ENCODE measurements around the gene ENPP3.

The ENPP3 gene

GRCh38 chr6:131769385-131770141 is 132.5 kb downstream of the ENPP3 start:
- DNase-seq, result no peak

DNA sequence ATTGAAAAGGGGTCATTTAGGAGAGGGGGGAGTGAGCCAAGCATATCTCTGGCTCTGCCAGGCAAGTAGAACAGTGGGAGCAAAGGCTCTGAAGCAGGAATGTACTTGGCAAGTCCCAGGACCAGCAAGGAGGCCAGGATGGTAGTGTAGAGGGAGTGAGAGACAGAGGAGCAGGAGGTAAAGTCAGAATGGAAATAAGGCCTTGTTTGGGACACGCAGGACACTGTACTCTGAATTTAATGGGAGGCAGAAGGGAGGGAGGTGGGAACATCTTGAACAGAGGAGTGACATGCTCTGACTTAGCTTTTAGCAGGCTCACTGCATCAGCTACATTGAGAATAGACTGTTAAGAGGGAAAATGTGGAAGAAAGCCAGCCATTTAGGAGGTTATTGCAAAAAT is 133.7 kb downstream of the ENPP3 start:
- no peak for DNase-seq

GRCh38 chr6:131773284-131773950 is 136.3 kb downstream of the ENPP3 start:
- no peak for DNase-seq

- no peak for DNase-seq
Observed at GRCh38 chr6:131775886-131776285, 138.8 kb downstream of the ENPP3 start.

DNA sequence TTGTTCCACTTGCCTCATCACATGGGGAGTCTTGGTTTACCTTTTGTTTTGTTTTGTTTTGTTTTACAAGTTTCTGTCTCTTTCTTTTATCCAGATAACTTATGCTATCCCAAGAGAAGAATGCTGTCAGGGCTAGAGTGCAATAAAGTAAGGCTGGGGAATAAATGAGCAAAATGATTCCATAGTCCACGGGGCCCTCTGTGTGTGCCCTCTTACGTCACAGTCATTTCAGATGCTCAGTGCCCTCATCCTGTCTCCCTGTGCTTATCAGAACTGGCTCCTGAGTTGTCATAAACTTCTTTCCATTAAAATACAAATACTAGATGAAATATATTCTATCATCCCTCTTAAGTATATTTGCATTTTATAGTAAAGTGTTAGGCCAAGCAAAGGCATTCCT is 139.9 kb downstream of the ENPP3 start:
- no peak for DNase-seq

- no peak for DNase-seq
Observed at GRCh38 chr6:131778169-131778568, 141.1 kb downstream of the ENPP3 start.

DNA sequence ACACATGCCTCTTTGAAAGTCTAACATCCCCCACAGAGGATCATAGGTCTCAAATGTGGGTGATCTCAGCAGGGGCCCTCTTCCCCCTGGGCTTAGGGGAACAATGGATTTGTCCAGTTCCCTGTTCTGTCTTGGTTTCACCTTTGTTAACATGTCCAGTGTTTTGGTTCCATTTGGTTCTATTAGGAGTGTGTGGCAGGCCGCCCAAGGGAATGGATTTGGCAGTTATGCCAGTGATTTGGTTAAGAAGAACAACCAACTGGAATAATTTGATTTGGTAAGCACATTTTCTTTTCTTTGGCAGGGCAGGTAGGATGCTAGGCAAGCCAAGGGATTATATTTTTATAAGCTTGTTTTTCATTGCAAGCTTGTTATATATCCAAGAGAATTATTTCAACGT is 142.2 kb downstream of the ENPP3 start:
- no peak for DNase-seq

- no peak for DNase-seq
Observed at GRCh38 chr6:131780600-131780999, 143.5 kb downstream of the ENPP3 start.

- no peak for DNase-seq
Observed at GRCh38 chr6:131781687-131782086, 144.6 kb downstream of the ENPP3 start.

DNA sequence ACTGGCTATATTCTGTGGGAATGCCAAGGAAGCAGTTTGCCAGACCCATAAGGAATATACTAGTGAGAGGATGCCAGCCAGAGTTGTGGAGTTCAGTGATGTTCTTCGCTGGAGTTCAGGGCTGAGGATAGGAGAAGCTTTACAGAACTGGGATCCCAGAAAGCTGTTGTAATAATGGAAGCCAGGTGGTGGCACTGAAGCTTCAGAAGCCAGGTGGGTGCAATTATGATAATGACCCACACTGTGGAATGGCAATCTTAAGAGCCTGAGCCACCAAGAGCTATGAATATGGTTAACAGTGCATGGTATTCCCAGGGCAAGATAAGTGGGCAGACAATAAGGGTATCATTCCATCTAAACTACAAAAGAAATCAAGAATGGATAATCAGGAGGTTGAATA is 145.7 kb downstream of the ENPP3 start:
- DNase-seq, result peak; percentile 69

DNA sequence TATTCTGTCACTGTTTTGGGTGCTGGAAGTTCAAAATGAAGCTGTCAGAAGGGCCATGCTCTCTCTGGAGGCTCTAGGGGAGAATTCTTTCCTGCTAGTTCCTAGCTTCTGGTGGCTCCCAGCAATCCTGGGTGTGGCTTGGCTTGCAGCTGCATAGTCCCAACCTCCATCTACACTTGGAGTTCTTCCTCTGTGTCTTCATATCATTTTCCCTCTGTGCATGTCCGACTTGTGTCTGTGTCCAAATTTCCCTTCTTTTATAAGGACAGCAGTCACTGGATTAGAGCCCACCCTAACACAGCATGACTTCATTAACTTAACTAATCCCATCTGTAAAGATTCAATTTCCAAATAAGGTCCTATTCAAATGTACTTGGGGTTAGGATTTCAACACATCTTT is 147.5 kb downstream of the ENPP3 start:
- DNase-seq, result no peak

DNA sequence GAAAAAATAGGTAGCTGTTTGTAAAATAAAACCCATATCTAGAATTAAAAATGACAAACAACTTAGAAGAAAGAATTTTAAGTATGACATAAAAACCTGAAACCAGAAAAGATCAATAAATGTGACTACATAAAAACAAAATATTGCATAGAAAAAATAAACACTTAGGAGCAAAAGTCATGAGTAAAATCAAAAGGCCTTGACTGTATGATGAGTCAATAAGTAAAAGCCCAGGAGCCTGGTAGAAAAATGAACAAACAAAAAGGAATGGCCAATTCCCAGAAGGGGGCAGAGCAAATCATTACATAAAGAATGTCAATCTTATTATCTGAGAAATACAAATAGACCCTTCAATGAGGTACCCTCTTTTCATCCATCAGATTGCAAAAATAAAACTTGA is 150.0 kb downstream of the ENPP3 start:
- DNase-seq, result no peak

GRCh38 chr6:131787766-131788712 is 150.9 kb downstream of the ENPP3 start:
- DNase-seq, result peak; percentile 73

DNA sequence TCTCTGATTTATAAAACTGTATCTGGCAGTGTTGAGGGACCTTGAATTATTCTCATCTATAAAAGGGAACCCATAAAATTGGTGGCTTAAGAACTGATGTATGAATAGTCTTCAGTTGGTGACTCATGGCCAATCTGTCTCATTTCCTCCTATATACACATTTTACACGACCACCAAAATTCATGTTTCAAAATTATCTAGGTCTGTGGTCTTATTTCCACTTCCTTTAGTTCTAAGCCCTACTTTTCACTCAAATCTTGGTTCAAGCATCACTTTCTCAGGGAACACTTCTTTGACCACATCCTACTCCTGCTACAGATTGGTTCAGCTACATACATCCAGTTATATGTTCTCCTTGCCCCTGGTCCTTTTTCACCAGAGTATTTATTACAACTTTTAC is 152.1 kb downstream of the ENPP3 start:
- no peak for DNase-seq

DNA sequence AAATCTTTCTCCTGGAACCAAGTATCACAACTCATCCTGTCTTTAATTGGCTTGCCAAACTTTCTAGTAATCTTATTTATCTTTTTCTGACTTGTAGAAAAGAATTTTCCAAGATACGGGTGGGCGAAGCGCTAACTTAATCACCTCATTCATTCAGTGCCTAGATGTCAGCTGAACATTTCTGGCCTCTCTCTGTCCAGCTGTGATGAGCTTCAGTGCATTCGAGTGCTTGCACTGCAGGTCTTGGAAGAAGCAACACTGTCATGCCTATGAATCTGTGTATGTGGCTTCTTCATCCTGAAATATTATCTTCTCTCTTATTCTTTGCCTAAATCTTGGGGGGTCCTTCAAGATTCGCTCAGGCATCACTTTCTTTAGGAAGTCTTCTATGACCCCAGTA is 154.4 kb downstream of the ENPP3 start:
- no peak for DNase-seq

- DNase-seq, result no peak
Observed at GRCh38 chr6:131792091-131792496, 155.0 kb downstream of the ENPP3 start.

DNA sequence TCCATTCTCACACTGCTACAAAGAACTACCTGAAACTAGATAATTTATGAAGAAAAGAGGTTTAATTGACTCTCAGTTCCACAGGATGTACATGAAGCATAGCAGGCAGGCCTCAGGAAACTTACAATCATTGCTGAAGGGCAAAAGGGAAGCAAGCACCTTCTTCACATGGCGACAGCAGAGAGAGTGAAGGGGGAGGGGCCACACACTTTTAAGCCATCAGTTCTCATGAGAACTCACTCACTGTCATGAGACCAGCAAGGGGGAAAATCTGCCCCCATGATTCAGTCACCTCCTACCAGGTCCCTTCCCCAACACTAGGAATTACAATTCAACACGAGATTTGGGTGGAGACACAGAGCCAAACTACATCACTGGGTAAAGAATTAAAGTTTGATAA is 158.3 kb downstream of the ENPP3 start:
- DNase-seq, result no peak

All from NCI-H1105 (cell line).